HG03442 (cell line): ENCODE measurements around the gene CSRP3.

Source experiments
- ATAC-seq: cut with Tn5 transposase; IDR thresholded peaks from one replicate; pipeline ENCODE4 v1.9.1; 2021; ENCODE audit warnings: mild to moderate bottlenecking, moderate library complexity; ENCODE audit not compliant: unreplicated experiment

Gene CSRP3

GRCh38 chr11:19191530-19192169 lies 10.1 kb downstream of the CSRP3 start:
- no peak for ATAC-seq

GRCh38 chr11:19187833-19188258 lies 13.9 kb downstream of the CSRP3 start:
- ATAC-seq: no peak

- no peak for ATAC-seq
Measured at GRCh38 chr11:19187114-19187832, 14.5 kb downstream of the CSRP3 start.

GRCh38 chr11:19185516-19186052 lies 16.2 kb downstream of the CSRP3 start:
- ATAC-seq: no peak

GRCh38 chr11:19185036-19185435 lies 16.7 kb downstream of the CSRP3 start:
- no peak for ATAC-seq

- ATAC-seq: no peak
Measured at GRCh38 chr11:19183646-19184045, 18.1 kb downstream of the CSRP3 start.

- no peak for ATAC-seq
Measured at GRCh38 chr11:19181531-19182261, 20.1 kb downstream of the CSRP3 start.

- ATAC-seq: no peak
Measured at GRCh38 chr11:19176629-19177186, 25.1 kb downstream of the CSRP3 start.

GRCh38 chr11:19173964-19174638 lies 27.7 kb downstream of the CSRP3 start:
- ATAC-seq: no peak

GRCh38 chr11:19173004-19173689 lies 28.6 kb downstream of the CSRP3 start:
- no peak for ATAC-seq

GRCh38 chr11:19168090-19168489 lies 33.7 kb downstream of the CSRP3 start:
- ATAC-seq: no peak

GRCh38 chr11:19164881-19165280 lies 36.9 kb downstream of the CSRP3 start:
- no peak for ATAC-seq

GRCh38 chr11:19164230-19164855 lies 37.4 kb downstream of the CSRP3 start:
- no peak for ATAC-seq

GRCh38 chr11:19163617-19164016 lies 38.2 kb downstream of the CSRP3 start:
- no peak for ATAC-seq

GRCh38 chr11:19162951-19163505 lies 38.8 kb downstream of the CSRP3 start:
- no peak for ATAC-seq

GRCh38 chr11:19161651-19162050 lies 40.1 kb downstream of the CSRP3 start:
- no peak for ATAC-seq

- no peak for ATAC-seq
Measured at GRCh38 chr11:19160847-19161246, 40.9 kb downstream of the CSRP3 start.

- no peak for ATAC-seq
Measured at GRCh38 chr11:19156892-19157291, 44.9 kb downstream of the CSRP3 start.

- ATAC-seq: no peak
Measured at GRCh38 chr11:19145319-19145718, 56.5 kb downstream of the CSRP3 start.
